PC-3 (cell line): ENCODE data around the gene LRRC57. TPM values are rescaled to one million over a fixed set of nuclear protein-coding genes. Genes with fewer than 3 reads are reported as not detected.

ENCODE experiments used
- ATAC-seq: fragments of 200-7000 bp; cut with Tn5 transposase; 2 replicates; pipeline ENCODE4 v1.9.1; 2020; ENCODE audit warnings: mild to moderate bottlenecking, moderate library complexity
- BruUV-seq: library from RNA; stranded (reverse); fragments of 400-500 nt; replicated peaks from 2 replicates; lab custom pipeline; 2021; lab: Mats Ljungman, UMichigan
- CTCF ChIA-PET: fragments of 300-600 bp; sonication (Branson Sonifier 250); formaldehyde crosslinking; loops from one replicate; lab custom pipeline; 2022; ENCODE audit warnings: antibody characterized with exemption; lab: Charles Lee
- POLR2A ChIA-PET: fragments of 300-600 bp; sonication (Branson Sonifier 250); formaldehyde crosslinking; loops from one replicate; lab custom pipeline; 2022; ENCODE audit warnings: antibody characterized with exemption; ENCODE audit not compliant: unreplicated experiment; lab: Charles Lee
- DNase-seq: peaks from one replicate; pipeline ENCODE4 v3.0.0-alpha.2; 2015
- H2AFZ ChIP-seq: fragments of 300-600 bp; sonication (generic); 2 replicates; pipeline ENCODE4 v1.6.0; 2016; ENCODE audit warnings: antibody characterized with exemption, low read length
- H3F3A ChIP-seq: fragments of 300-600 bp; sonication (generic); one replicate; pipeline ENCODE4 v1.6.0; 2017; ENCODE audit warnings: antibody characterized with exemption, low read length, control low read depth, mild to moderate bottlenecking; ENCODE audit not compliant: unreplicated experiment
- H3K27ac ChIP-seq: fragments of 300-600 bp; sonication (generic); 2 replicates; pipeline ENCODE4 v1.5.1; 2016; ENCODE audit warnings: mild to moderate bottlenecking, low read length
- H3K27me3 ChIP-seq: fragments of 300-600 bp; sonication (generic); 2 replicates; pipeline ENCODE4 v1.6.1; 2016; ENCODE audit warnings: low read length, mixed read lengths
- H3K36me3 ChIP-seq: fragments of 300-600 bp; sonication (generic); 2 replicates; pipeline ENCODE4 v1.6.1; 2016; ENCODE audit warnings: low read depth, mixed run types, low read length, mixed read lengths
- H3K4me1 ChIP-seq: fragments of 300-600 bp; sonication (generic); 2 replicates; pipeline ENCODE4 v1.5.1; 2016; ENCODE audit warnings: low read length; ENCODE audit not compliant: insufficient read depth
- H3K4me2 ChIP-seq: fragments of 300-600 bp; sonication (generic); 2 replicates; pipeline ENCODE4 v1.6.0; 2016; ENCODE audit warnings: low read length
- H3K4me3 ChIP-seq: fragments of 300-600 bp; sonication (generic); 2 replicates; pipeline ENCODE4 v1.5.1; 2016; ENCODE audit warnings: mild to moderate bottlenecking, low read length, mixed read lengths
- H3K79me2 ChIP-seq: fragments of 300-600 bp; sonication (generic); 2 replicates; pipeline ENCODE4 v1.6.1; 2017; ENCODE audit warnings: low read length, mixed read lengths
- H3K9ac ChIP-seq: fragments of 300-600 bp; sonication (generic); 2 replicates; pipeline ENCODE4 v1.6.0; 2016; ENCODE audit warnings: mild to moderate bottlenecking, low read length
- H3K9me2 ChIP-seq: fragments of 300-600 bp; sonication (generic); replicated peaks from 2 replicates; pipeline ENCODE4 v1.6.1; 2016; ENCODE audit warnings: mixed run types, low read length, mixed read lengths
- H3K9me3 ChIP-seq: fragments of 300-600 bp; sonication (generic); 2 replicates; pipeline ENCODE4 v1.6.1; 2016; ENCODE audit warnings: low read length, mixed read lengths
- H4K20me1 ChIP-seq: fragments of 300-600 bp; sonication (generic); 2 replicates; pipeline ENCODE4 v1.6.1; 2016; ENCODE audit warnings: low read length, mixed read lengths
- EZH2 ChIP-seq: fragments of 300-600 bp; sonication (generic); IDR thresholded peaks from one replicate; pipeline ENCODE4 v1.6.1; 2017; ENCODE audit warnings: antibody characterized with exemption, mild to moderate bottlenecking, low read length; ENCODE audit not compliant: unreplicated experiment
- EZH2phosphoT487 ChIP-seq: fragments of 300-600 bp; sonication (generic); IDR thresholded peaks from 2 replicates; pipeline ENCODE4 v1.6.1; 2018; ENCODE audit warnings: mild to moderate bottlenecking, antibody characterized with exemption, low read length, borderline replicate concordance
- intact Hi-C: fragments of 100-400 bp; cut with micrococcal nuclease; formaldehyde crosslinking; loops from 2 replicates; pipeline ENCODE4 v1.9.0; 2023
- total RNA-seq: library from RNA; depleted of rRNA; stranded (reverse); fragments of >200 nt; gene quantifications from 2 replicates; pipeline ENCODE4 v1.2.3, GENCODE V29; 2014
- TF ChIP-seq, protein P1 (sequence below): fragments of 300-600 bp; sonication (generic); conservative IDR thresholded peaks from 2 replicates; pipeline ENCODE4 v1.5.1; 2017; ENCODE audit warnings: antibody characterized with exemption, low read depth, mild to moderate bottlenecking, low read length

Gene LRRC57
- total RNA-seq, 1 experiment from 2014 or later = 9.1 TPM

DNA sequence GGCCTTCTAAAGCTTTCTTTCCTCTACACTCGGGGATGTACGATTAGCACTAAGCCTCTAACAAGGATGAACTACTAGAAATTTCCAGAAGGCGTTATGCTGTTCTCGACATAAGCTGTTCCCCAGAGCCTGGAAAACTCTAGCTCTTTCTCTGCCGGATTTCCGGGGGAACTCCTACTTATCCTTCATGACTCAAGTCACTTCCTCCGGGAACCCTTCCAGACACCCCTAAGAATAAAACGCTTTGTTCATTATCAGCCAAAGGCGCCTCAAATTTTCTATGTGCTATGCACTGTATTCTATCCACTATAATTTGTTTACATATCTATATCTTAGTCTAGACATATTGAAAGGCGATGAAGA, 53.6 kb downstream of the LRRC57 start:
- no peaks in the 10 kb centered on the region for H3K9me2 ChIP-seq
- peaks cover 35% of the 10 kb centered on the region for H3K4me1 ChIP-seq
- no peak for TF ChIP-seq EZH2phosphoT487
- peak overlapping the region; percentile 68 for H3K9ac ChIP-seq
- ATAC-seq (peak; percentile 16), DNase-seq (peak; percentile 49)
- H3K27ac ChIP-seq = peak overlapping the region; percentile 61
- H3K4me2 ChIP-seq = peak overlapping the region; percentile 92
- BruUV-seq = TSS peak; percentile 66
- intact Hi-C loops = loop anchor here (5.0 kb wide), 1 partner anchor 52 kb away; the partner anchor contains the start of genes HAUS2 and LRRC57
- no peaks in the 10 kb centered on the region for H3K36me3 ChIP-seq
- H2AFZ ChIP-seq = peak overlapping the region; percentile 91
- ChIA-PET POLR2A (interaction anchor here (0.5 to 0.7 kb wide), 4 partner anchors 19 to 1269 kb away, joined by 3 to 6 read pairs (median 4); partner anchors contain the start of genes HAUS2 and LRRC57), CTCF (no interaction called here)
- peaks cover 6% of the 10 kb centered on the region for H3F3A ChIP-seq
- H3K27me3 ChIP-seq = no peaks in the 10 kb centered on the region
- no peaks in the 10 kb centered on the region for H3K9me3 ChIP-seq
- H4K20me1 ChIP-seq = no peaks in the 10 kb centered on the region
- H3K4me3 ChIP-seq = peak overlapping the region; percentile 77
- H3K79me2 ChIP-seq = peaks cover 29% of the 10 kb centered on the region

GRCh38 chr15:42493679-42494078, 54.9 kb downstream of the LRRC57 start:
- Histone ChIP-seq H4K20me1 (no peaks in the 10 kb centered on the region), H3K27me3 (no peaks in the 10 kb centered on the region), H3K79me2 (peaks cover 37% of the 10 kb centered on the region), H3F3A (no peaks in the 10 kb centered on the region), H3K36me3 (no peaks in the 10 kb centered on the region), H3K4me1 (peaks cover 22% of the 10 kb centered on the region), H2AFZ (peak overlapping the region; percentile 40; the same call in 1 of the 2 replicates), H3K9ac (no peak overlapping the region), H3K27ac (no peak overlapping the region), H3K9me3 (no peaks in the 10 kb centered on the region), H3K9me2 (no peaks in the 10 kb centered on the region), H3K4me3 (no peak overlapping the region), H3K4me2 (no peak overlapping the region)
- ATAC-seq (no peak), DNase-seq (no peak)
- no peak for TF ChIP-seq EZH2
- no peak for TF ChIP-seq EZH2phosphoT487
- TF ChIP-seq, protein P1, sequence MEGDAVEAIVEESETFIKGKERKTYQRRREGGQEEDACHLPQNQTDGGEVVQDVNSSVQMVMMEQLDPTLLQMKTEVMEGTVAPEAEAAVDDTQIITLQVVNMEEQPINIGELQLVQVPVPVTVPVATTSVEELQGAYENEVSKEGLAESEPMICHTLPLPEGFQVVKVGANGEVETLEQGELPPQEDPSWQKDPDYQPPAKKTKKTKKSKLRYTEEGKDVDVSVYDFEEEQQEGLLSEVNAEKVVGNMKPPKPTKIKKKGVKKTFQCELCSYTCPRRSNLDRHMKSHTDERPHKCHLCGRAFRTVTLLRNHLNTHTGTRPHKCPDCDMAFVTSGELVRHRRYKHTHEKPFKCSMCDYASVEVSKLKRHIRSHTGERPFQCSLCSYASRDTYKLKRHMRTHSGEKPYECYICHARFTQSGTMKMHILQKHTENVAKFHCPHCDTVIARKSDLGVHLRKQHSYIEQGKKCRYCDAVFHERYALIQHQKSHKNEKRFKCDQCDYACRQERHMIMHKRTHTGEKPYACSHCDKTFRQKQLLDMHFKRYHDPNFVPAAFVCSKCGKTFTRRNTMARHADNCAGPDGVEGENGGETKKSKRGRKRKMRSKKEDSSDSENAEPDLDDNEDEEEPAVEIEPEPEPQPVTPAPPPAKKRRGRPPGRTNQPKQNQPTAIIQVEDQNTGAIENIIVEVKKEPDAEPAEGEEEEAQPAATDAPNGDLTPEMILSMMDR = no peak
- CTCF ChIA-PET = no interaction called here
- no TSS peak for BruUV-seq
- intact Hi-C loops = no loop called here
- POLR2A ChIA-PET = no interaction called here

DNA sequence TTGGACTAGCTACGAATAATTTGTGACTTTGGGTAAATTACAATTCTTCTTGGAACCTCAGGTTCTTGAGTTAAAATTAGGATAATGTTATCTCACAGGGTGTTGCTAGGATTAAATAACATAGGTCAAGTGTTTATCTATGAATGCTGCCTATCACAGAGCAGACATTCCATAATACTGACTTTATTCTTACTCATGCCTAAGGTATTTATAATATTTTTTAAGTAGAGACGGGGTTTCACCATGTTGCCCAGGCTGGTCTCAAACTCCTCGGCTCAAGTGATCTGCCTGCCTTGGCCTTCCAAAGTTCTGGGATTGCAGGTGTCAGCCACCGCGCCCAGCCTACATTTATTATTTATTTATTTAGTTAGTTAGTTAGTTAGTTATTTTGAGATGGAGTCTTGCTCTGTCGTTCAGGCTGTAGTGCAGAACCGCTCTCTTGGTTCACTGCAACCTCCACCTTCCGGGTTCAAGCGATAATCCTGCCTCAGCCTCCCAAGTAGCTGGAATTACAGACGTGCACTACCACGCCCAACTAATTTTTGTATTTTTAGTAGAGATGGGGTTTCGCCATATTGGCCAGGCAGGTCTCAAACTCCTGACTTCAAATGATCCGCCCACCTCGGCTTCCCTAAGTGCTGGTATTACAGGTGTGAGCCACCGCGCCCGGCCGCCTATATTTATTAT, 56.9 kb downstream of the LRRC57 start:
- Histone ChIP-seq H3F3A (no peaks in the 10 kb centered on the region), H3K4me1 (peaks cover 21% of the 10 kb centered on the region), H3K27ac (peak overlapping the region; percentile 88), H3K36me3 (no peaks in the 10 kb centered on the region), H4K20me1 (no peaks in the 10 kb centered on the region), H3K4me3 (peak overlapping the region; percentile 88), H3K4me2 (peak overlapping the region; percentile 96), H3K9ac (peak overlapping the region; percentile 94), H3K27me3 (no peaks in the 10 kb centered on the region), H3K79me2 (peaks cover 49% of the 10 kb centered on the region), H3K9me3 (no peaks in the 10 kb centered on the region), H3K9me2 (no peaks in the 10 kb centered on the region), H2AFZ (peak overlapping the region; percentile 98)
- peak; percentile 71 for DNase-seq
- TF ChIP-seq, protein P1 = no peak
- TF ChIP-seq EZH2phosphoT487 (no peak), EZH2 (no peak)
- no TSS peak for BruUV-seq
- ChIA-PET CTCF (no interaction called here), POLR2A (interaction anchor here (0.6 kb wide), 2 partner anchors 160 to 831 kb away, joined by 3 to 5 read pairs; no protein-coding TSS in a partner anchor)
- peak; percentile 29 for ATAC-seq
- intact Hi-C loops = no loop called here
